ENCODE measurements around the gene C12orf75.
"Not testable (repeated sequence)": the region's sequence is repeated elsewhere in the genome, so short reads cannot be mapped to it uniquely, and the experiment has no call there.

The C12orf75 gene

GRCh38 chr12:105330283-105330930 is at the start of gene C12orf75:
C12orf75 (plus strand) TSS chr12:105330691; CDS start chr12:105330892, 201 bp downstream.
- peak; percentile 67 for DNase-seq (ENCODE audit: low read depth, low spot score)

GRCh38 chr12:105280966-105281693 is 49.4 kb upstream of the C12orf75 start:
- no peak for DNase-seq (ENCODE audit: low read depth, low spot score)

GRCh38 chr12:105281694-105282049 is 48.8 kb upstream of the C12orf75 start:
- DNase-seq (ENCODE audit: low read depth, low spot score) = no peak

GRCh38 chr12:105285378-105285777 is 45.1 kb upstream of the C12orf75 start:
- no peak for DNase-seq (ENCODE audit: low read depth, low spot score)

GRCh38 chr12:105287408-105287807 is 43.1 kb upstream of the C12orf75 start:
- no peak for DNase-seq (ENCODE audit: low read depth, low spot score)

GRCh38 chr12:105288311-105288996 is 42.0 kb upstream of the C12orf75 start:
- DNase-seq (ENCODE audit: low read depth, low spot score) = no peak

- no peak for DNase-seq (ENCODE audit: low read depth, low spot score)
Observed at GRCh38 chr12:105289114-105289904, 41.2 kb upstream of the C12orf75 start.

- no peak for DNase-seq (ENCODE audit: low read depth, low spot score)
Observed at GRCh38 chr12:105291531-105291930, 39.0 kb upstream of the C12orf75 start.

- no peak for DNase-seq (ENCODE audit: low read depth, low spot score)
Observed at GRCh38 chr12:105292705-105293104, 37.8 kb upstream of the C12orf75 start.

- DNase-seq (ENCODE audit: low read depth, low spot score) = no peak
Observed at GRCh38 chr12:105293187-105293586, 37.3 kb upstream of the C12orf75 start.

- DNase-seq (ENCODE audit: low read depth, low spot score) = no peak
Observed at GRCh38 chr12:105294161-105294560, 36.3 kb upstream of the C12orf75 start.

- DNase-seq (ENCODE audit: low read depth, low spot score) = no peak
Observed at GRCh38 chr12:105294886-105295479, 35.5 kb upstream of the C12orf75 start.

- DNase-seq (ENCODE audit: low read depth, low spot score) = no peak
Observed at GRCh38 chr12:105296116-105297089, 34.1 kb upstream of the C12orf75 start.

- no peak for DNase-seq (ENCODE audit: low read depth, low spot score)
Observed at GRCh38 chr12:105300883-105301282, 29.6 kb upstream of the C12orf75 start.

GRCh38 chr12:105301696-105302095 is 28.8 kb upstream of the C12orf75 start:
- DNase-seq (ENCODE audit: low read depth, low spot score) = no peak

GRCh38 chr12:105302986-105303385 is 27.5 kb upstream of the C12orf75 start:
- DNase-seq (ENCODE audit: low read depth, low spot score) = not testable (repeated sequence)

- DNase-seq (ENCODE audit: low read depth, low spot score) = not testable (repeated sequence)
Observed at GRCh38 chr12:105304626-105305025, 25.9 kb upstream of the C12orf75 start.

- not testable (repeated sequence) for DNase-seq (ENCODE audit: low read depth, low spot score)
Observed at GRCh38 chr12:105307601-105308314, 22.7 kb upstream of the C12orf75 start.

- not testable (repeated sequence) for DNase-seq (ENCODE audit: low read depth, low spot score)
Observed at GRCh38 chr12:105308839-105309238, 21.7 kb upstream of the C12orf75 start.

- not testable (repeated sequence) for DNase-seq (ENCODE audit: low read depth, low spot score)
Observed at GRCh38 chr12:105309384-105309783, 21.1 kb upstream of the C12orf75 start.

Data from ELF-1 (cell line).